DOHH2 (cell line): ENCODE results near the gene SNHG17.

Source experiments
- EZH2phosphoT487 ChIP-seq: fragments of 200-600 bp; sonication (generic); IDR thresholded peaks from 2 replicates; pipeline ENCODE4 v1.6.1; 2017; ENCODE audit warnings: borderline replicate concordance, mild to moderate bottlenecking, antibody characterized with exemption, low read length, moderate library complexity, mixed read lengths
- TF ChIP-seq, protein P1 (sequence below): fragments of 200-600 bp; sonication (generic); IDR thresholded peaks from one replicate; pipeline ENCODE4 v1.5.1; 2014; ENCODE audit warnings: antibody characterized with exemption, mild to moderate bottlenecking, low read depth, low read length; ENCODE audit not compliant: poor library complexity, severe bottlenecking

DNA sequence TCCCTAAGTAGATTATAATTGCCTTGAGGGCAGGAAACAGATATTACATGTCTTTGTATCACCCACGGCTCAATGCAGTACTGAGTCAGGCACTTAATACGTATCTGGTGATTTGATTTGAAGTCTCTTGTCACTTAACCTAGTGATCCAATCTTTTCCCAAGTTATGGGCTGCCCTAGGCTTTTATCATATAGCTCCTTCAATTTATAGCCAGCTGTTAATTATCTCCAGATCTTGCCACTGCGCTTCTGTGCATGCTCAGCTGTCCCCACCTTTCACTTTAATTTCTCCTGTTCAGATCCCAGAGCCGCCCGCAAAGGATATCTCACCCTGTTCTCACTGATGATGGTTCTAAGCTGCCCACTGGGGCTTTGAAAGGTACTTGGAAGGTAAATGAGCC lies 41.9 kb downstream of the SNHG17 start:
- TF ChIP-seq, protein P1, sequence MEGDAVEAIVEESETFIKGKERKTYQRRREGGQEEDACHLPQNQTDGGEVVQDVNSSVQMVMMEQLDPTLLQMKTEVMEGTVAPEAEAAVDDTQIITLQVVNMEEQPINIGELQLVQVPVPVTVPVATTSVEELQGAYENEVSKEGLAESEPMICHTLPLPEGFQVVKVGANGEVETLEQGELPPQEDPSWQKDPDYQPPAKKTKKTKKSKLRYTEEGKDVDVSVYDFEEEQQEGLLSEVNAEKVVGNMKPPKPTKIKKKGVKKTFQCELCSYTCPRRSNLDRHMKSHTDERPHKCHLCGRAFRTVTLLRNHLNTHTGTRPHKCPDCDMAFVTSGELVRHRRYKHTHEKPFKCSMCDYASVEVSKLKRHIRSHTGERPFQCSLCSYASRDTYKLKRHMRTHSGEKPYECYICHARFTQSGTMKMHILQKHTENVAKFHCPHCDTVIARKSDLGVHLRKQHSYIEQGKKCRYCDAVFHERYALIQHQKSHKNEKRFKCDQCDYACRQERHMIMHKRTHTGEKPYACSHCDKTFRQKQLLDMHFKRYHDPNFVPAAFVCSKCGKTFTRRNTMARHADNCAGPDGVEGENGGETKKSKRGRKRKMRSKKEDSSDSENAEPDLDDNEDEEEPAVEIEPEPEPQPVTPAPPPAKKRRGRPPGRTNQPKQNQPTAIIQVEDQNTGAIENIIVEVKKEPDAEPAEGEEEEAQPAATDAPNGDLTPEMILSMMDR: no peak
- TF ChIP-seq EZH2phosphoT487: no peak
